ENCODE results near the gene TRIO.
"Not testable (repeated sequence)": the region's sequence is repeated elsewhere in the genome, so short reads cannot be mapped to it uniquely, and the experiment has no call there.

Gene TRIO

DNA sequence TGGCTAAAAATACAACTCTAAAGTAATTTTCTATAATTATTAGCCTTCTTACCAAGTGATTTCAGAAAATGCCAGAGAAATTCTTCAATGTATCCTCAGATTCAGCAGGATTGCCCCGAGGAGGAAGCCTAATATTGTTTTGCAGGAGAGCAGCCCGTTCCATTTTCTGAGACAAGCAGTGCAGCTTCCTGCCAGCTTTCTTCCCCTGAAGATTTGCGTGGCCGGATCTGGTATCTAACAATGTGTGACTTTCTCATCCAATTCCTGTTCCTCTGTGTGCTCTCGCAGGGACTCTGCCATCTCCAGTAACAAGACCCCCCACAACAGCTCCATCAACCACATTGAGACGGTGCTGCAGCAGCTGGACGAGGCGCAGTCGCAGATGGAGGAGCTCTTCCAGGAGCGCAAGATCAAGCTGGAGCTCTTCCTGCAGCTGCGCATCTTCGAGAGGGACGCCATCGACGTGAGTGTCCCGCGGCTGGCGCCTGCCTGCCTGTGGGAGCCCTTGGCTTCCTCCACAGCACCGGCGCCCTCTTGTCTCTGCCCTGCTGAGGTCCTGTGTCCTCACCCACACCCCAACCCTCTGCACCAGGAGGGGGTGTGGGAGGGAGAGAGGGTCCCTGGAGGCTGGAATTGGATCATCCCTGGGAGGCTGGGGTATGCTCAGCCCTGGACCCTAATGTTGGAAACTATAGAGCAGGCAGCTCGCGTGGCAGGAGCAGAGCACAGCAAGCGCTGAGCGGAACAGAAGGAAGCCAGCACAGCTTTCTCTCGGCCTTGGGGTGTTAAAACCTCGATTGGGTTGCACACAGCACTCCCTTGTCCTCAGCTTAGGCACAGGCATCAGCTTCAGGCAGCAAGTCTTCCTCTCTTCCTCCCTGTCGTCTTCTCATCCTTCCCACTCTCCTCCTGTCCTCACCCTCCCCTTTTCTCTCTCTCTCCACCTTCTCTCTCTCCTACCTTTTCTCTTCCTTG lies 216.2 kb downstream of the TRIO start:
- no peak for DNase-seq (ENCODE audit: low spot score)

DNA sequence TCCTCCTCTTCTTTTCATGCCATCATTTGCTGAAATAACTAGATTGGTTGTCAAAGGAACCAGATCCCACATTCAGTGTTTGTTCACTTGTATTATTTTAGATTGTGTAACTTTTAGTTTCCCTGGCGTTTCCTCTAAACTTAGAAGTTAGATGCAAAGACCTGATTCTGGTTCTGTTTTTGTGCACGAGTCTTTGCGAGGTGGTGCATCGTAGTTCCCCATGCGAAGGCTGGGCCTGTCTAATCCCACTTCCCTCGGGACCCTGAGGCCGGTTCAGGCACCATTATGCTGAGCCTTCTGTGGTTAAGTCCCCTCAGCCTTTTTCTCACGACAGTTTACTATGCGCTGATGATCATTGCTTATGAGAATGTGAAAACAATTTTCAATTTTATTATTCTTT lies 219.3 kb downstream of the TRIO start:
- no peak for DNase-seq (ENCODE audit: low spot score)

DNA sequence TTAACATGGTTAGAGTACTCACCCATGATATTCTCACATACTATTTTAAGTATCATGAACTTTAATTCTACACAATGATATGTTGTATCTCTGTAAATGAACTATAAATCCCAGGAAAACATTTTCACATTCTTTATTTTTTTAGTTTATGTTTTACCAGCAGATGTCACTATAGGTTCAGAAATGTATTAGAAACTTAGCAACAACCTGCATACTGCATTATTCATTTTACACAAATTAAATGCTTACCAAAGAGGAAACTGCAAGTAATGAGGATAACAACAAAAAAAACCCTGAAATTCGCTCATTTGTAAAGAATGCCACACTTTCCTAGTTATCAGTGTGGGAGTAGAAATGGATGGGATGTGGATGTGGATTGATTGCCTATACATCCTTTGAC lies 221.0 kb downstream of the TRIO start:
- peak; percentile 19 for DNase-seq (ENCODE audit: low spot score)

DNA sequence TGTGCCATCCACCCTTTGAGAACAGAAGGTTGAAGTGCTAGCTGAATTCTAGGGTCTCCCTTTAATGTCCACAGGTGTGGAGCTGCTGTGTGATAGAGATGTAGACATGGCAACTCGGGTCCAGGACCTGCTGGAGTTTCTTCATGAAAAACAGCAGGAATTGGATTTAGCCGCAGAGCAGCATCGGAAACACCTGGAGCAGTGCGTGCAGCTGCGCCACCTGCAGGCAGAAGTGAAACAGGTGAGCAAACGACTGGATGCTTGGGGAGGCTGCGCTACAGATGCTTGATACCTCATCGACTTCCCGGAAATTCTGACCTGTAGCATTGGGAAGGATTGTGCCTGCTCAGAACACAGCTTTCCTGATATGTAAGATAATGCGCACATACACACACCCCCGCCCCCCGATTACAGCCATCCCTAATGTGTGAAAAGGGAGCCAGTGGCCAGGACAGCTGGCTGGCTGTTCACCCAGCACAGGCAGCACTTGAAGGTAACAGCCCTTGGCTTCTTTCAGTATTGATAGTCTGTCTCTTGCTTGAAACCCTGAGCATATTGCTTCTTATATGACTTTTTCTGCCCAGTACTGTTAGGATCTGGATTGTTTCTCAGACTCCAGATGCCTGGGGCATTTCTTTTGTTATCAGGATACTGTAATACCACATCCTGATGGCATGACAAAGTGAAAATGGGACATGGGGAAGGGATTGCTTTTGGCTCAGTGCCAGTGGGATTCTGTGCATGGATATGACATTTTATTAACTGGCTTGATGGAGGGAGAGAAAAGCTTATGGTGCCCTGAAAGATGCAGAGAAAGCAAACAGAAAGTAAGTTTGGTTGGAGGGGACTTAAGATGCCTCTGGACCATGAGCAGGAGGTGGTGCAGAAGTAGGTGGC lies 221.7 kb downstream of the TRIO start:
- peak; percentile 18 for DNase-seq (ENCODE audit: low spot score)

DNA sequence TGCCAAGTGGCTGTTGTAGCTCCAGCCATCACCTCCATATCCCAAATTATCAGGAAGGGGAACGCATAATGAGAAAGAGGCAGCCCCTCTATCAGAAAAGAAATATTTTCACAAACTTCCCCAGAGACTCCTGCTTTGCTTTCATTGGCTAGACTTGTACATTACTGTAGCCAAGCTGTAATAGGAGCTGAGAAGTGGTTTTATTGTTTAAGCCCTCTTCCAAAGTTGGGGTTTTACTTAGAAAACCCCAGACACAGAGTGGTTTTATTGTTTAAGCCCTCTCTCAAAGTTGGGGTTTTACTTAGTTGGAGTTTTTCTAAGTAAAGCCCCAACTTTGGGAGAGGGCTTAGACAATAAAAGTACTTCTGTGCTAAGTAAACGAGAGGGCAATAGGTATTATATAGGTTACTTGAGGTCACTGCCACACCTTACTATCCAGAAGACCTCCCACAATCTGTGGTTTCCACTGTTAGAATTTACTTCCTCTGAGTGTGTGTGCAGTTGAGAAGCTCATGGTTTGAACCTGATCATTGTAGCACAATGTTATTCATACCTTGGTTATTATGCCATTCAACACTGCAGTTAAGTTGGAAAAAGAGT lies 222.8 kb downstream of the TRIO start:
- no peak for DNase-seq (ENCODE audit: low spot score)

DNA sequence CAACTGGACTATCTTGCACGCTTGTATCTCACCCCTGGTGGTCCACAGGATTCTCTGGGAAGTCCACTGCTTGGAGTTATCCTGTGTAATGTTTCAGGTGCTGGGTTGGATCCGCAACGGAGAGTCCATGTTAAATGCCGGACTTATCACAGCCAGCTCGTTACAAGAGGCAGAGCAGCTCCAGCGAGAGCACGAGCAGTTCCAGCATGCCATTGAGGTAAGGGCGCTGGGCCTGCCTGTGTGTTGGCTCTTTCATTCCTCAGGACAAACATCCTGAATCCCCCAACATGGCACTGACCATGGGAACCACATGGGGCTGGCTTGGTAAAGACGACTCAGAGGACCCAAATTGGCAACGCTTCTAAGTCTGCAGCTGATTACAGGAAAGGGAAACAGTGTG lies 223.6 kb downstream of the TRIO start:
- no peak for DNase-seq (ENCODE audit: low spot score)

DNA sequence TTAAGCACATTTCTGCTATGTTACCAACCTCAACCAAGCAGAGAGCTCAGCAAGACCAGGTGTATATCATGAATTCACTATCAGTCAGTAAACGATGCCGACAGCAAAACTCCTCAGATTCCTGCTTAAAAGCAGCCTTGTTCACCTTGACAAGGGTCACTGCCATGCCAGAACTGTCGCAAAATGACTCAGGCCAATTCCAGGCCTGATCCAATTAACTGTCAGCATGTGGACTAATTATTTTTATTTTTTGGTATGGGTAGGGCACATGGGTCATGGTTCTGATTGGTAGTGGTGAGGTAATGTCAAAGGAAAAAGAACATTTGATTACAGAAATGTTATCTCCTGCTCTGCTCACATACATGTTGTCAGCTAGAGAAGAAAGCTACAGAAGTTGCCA lies 224.2 kb downstream of the TRIO start:
- DNase-seq (ENCODE audit: low spot score) = no peak

DNA sequence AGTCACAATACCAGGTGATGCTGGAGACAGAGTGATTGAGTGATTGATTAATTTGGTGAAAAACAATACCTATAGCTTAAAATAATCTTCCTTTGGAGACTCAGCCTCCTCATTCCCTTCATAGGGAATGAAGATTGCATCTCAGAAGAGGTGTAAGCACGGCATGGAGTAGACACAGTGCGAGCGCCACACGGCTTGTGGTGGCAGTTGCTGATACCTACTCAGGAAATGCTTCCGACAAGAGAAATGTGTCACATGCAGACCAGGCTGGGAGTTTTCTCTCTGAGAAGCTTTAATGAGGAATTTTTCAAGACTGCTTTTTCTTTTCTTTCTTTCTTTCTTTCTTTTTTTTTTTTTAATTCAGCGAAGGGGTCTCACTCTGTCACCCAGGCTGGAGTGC lies 226.6 kb downstream of the TRIO start:
- DNase-seq (ENCODE audit: low spot score) = no peak

DNA sequence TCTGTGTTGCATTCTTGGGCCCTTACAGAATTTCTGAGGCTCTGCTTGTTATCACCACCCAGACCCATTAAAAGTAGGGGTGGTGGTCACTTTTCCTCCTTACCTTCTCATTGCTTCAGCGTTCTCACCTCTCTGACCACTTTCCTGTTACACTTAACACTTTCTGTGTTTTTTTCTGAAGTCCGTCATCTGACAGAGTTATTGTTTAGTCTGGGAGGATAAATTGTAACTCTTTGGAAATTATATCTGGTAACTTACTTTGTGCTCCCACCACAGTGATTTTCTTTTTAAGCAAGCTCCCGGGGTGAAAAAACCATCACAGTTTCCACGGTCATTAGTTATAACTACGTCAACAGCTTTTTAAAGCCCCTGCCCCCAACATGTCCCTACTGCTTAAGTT lies 227.2 kb downstream of the TRIO start:
- no peak for DNase-seq (ENCODE audit: low spot score)

DNA sequence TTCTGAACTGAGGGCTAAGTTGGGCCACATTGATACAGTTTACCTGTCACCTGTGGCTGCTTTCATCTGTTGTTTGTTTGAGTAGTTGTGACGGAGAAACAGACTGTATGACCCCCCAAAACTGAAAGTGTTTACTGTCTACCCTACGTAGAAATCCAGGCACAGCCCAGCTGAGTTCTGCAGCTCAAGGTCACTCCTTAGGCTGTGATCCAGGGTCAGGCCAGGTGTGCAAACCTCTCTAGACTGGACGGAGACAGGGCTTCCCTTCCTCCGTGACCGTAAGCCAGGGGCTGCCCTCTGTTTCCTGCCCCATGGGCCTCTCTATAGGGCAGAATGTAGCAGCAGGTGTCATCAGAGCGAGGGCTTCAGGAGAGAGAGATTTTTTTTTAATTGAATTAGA lies 230.5 kb downstream of the TRIO start:
- DNase-seq (ENCODE audit: low spot score) = peak; percentile 26

DNA sequence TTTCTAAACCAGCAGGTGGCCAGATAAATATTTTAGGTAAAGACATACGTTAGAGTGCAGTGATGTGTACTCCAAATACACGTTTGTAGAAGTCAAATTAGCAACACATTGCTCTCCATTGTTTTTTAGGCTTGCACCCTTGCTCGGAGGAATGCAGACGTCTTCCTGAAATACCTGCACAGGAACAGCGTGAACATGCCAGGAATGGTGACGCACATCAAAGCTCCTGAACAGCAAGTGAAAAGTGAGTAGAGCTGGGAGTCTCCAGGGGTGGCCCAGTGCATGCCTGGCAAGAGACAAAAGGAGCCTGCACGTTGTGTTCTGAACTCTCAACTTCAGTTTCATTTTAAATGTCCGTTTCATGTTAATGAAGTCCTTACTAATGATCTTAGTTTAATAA lies 231.0 kb downstream of the TRIO start:
- DNase-seq (ENCODE audit: low spot score) = no peak

DNA sequence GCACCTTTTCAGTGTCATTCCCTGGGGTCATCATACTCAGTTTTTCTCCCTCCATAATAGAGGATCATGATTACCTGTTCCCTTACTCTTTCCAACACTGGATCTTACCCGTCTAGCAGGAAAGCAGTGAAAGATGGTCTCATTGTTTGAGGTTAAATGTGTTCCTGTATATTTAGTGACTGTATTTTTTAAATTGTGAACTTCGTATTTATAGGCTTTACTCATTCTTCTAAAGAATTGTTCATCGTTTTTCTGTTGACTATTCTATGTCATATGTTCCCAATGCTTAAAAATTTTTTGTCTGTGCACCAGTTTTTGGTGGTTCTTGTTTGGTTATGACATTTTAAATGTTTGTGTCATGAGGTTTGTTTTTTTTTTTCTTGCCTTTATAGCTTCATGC lies 233.6 kb downstream of the TRIO start:
- DNase-seq (ENCODE audit: low spot score) = no peak

DNA sequence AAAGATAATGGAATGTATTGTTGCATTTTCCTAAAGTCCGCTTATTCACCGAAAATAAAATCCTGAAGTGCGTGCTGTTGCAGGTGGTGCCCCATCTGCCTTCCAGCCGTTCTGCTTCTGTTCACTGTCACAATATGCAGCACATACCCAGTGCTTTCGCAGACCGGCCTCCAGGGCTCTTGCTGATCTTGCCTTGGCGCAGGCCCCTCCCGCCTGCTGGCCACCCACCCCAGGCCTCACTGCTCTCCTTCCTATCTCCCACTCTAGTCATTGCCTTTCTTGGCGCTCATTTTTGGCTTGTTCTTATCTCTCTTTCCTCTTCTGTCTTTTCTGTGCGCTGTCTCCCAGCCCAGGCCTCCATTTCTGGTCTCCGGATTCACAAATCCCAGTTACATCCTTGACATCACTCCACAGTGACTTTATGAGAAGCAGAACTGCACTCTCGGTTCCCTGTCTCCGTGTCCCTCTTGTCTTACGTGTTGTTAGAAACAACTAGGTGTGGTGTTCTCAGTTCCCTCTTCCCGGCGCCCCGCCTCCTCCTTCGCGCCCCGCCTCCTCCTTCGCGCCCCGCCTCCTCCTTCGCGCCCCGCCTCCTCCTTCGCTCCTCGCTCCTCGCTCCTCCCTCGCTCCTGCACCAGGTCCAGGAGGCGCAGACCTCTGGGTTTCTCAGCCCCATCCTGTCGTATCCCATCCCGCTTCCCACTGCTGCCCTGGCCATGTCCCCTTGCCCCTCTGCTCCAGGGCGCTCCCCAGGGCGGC lies 236.8 kb downstream of the TRIO start:
- DNase-seq (ENCODE audit: low spot score) = no peak

DNA sequence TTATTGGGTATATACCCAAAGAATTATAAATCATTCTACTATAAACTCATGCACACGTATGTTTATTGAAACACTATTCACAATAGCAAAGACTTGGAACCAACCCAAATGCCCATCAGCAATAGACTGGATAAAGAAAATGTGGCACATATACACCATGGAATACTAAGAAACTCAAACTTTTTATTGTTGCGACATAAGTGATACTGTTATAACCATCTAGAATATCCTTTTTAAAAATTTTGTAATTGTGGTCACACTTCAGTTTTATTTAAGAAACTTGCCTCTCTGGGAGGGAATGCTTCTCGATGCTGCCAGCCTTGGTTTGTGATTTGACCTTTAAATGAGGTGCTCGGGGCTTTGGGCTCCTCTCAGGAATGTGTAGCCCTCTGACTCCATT lies 237.6 kb downstream of the TRIO start:
- no peak for DNase-seq (ENCODE audit: low spot score)

DNA sequence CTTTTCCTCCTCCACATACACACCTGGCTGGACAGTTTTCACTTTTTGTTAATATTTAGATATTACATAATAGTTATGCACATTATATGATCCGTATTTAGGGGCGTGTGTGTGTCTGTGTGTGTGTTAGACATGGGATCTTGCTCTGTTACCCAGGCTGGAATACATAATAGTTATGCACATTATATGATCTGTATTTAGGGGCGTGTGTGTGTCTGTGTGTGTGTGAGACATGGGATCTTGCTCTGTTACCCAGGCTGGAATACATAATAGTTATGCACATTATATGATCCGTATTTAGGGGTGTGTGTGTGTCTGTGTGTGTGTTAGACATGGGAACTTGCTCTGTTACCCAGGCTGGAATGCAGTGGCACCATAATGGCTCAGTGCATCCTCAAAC lies 239.5 kb downstream of the TRIO start:
- DNase-seq (ENCODE audit: low spot score) = no peak

DNA sequence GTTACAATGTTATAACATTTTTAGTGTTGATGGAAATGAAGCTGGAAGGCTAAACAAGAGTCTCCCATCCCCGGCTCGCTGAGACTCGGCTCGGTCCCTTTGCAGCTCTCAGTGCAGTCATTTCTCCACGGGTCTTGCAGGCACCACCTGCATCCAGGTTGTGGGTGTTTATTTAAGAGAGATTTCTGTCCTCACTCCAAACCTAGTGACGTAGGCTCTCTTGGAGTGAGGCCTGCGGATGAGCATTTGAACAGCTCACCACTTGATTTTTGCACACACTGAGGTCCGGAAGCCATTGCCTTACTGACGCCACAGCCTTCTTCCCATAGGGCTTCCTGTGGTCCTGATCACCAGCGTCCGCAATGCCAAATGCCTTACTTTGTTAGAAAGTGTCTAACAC lies 240.8 kb downstream of the TRIO start:
- no peak for DNase-seq (ENCODE audit: low spot score)

DNA sequence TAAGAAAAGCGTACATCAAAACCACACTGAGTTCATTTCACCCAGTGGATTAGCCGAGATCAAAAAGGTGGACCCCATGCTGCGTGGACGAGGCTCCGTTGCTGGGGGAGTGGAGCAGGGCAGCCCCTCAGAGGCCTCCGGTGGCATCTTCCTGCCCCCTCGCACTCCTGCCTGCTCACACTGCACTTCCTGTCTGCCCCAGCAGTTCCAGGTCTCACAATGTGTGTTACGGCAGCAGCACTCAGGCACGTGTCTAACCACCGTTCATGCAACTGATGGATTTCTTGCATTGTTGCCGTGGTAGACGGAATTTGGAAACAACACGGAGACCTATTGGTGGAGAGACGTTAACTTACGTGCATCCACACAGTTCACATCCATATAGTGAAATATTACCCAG lies 241.9 kb downstream of the TRIO start:
- DNase-seq (ENCODE audit: low spot score) = no peak

DNA sequence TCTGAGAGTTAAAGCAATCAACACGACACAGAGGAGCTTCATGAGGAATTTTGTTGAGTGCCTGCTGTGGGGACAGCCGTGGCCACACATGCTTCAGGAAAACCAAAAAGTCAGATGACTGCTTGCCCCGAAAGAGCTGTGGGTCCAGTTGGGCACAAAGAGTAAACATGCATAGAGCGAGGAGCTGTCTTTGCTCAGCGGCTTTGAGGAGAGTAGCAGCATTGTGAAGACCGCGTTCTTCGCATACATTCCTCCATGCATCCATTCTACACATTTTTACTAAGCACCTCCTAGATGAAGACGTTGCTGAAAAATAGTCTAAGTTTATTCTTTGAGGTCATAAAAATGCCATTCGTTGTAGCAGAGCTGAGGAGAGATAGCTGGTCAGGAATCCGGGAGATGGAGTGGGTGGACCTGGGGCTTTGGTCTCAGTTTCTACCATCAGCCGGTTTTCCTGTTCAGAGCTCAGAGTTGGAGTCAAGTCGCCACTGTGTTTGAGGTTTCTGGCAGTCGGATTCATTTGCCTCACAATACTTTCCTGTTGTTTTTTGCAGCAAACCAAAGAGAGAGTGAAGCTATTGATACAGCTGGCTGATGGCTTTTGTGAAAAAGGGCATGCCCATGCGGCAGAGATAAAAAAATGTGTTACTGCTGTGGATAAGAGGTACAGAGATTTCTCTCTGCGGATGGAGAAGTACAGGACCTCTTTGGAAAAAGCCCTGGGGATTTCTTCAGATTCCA lies 243.9 kb downstream of the TRIO start:
- DNase-seq (ENCODE audit: low spot score) = no peak

DNA sequence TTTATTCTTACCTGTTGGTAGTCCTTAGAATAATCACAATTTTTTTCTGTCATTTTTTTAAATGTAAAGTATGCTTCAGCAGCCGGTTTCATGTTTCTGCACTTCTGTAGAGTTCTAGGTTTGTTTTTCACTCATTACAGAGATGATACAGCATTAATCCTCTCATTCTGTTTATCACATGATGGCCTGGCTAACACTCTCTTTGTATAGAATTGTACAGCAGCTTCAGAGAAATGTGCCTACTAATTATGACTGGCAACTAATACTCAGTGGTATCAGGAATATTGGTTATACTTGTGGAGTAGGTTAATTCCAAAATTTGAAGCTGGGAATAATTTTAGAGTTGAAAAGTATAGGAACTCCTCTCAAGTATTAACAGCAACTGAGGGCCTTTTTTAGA lies 245.6 kb downstream of the TRIO start:
- DNase-seq (ENCODE audit: low spot score) = no peak

DNA sequence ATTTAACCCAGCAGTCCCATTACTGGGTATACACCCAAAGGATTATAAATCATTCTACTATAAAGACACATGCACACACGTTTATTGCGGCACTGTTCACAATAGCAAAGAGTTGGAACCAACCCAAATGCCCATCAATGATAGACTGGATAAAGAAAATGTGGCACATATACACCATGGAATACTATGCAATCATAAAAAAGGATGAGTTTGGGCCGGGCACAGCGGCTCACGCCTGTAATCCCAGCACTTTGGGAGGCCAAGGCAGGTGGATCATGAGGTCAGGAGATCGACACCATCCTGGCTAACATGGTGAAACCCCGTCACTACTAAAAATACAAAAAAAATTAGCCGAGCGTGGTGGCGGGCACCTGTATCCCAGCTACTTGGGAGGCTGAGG lies 249.4 kb downstream of the TRIO start:
- not testable (repeated sequence) for DNase-seq (ENCODE audit: low spot score)

DNA sequence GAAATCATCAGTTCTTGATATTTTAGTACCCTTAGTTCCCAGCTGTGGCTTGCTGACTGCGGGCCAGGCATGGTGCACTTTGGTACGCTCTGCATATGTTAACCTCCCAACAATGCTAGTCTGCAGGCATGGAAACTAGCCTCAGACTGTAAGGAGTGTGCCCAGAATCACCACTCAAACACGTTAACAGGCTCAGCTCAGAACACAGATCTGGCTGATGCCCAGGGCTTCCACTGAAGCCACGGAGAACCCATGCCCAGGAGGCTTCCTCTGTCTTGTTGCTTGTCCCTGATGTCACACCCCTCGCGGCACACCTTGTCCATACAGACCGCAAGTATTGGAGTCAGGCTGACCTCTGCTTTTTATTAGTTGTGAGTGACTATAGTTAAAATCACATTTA lies 251.2 kb downstream of the TRIO start:
- no peak for DNase-seq (ENCODE audit: low spot score)
